GM12864 (cell line): ENCODE data around the gene WBP2.

Experiments used
- DNase-seq: peaks from one replicate; pipeline ENCODE4 v3.0.0-alpha.2; 2011; ENCODE audit warnings: low read depth
- H3K4me3 ChIP-seq: 2 replicates; pipeline ENCODE4 v1.5.1; 2011; ENCODE audit warnings: mild to moderate bottlenecking, low read depth, low read length, control low read depth
- TF ChIP-seq, protein P1 (sequence below): IDR thresholded peaks from 2 replicates; pipeline ENCODE4 v1.5.1; 2011; ENCODE audit warnings: low read depth, mild to moderate bottlenecking, moderate library complexity, low read length, control low read depth, inconsistent platforms; ENCODE audit errors: missing control alignments

Gene WBP2

DNA sequence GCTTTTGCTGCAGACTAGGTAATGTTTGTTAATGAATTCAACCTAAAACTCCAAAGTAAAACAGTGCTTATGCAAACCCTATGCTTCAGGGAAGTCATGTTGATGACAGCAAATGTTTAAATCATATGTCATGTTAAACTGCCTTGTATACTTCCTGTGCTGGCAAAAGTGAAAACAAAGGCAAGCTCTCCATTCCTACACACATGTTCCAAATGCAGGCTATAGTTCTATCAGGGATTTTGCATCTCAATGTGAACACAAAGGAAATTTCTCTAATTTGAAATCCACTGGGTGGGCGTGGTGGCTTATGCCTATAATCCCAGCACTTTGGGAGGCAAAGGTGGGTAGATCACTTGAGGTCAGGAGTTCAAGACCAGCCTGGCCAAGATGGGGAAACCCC, 51.3 kb downstream of the WBP2 start:
- DNase-seq = no peak
- TF ChIP-seq, protein P1, sequence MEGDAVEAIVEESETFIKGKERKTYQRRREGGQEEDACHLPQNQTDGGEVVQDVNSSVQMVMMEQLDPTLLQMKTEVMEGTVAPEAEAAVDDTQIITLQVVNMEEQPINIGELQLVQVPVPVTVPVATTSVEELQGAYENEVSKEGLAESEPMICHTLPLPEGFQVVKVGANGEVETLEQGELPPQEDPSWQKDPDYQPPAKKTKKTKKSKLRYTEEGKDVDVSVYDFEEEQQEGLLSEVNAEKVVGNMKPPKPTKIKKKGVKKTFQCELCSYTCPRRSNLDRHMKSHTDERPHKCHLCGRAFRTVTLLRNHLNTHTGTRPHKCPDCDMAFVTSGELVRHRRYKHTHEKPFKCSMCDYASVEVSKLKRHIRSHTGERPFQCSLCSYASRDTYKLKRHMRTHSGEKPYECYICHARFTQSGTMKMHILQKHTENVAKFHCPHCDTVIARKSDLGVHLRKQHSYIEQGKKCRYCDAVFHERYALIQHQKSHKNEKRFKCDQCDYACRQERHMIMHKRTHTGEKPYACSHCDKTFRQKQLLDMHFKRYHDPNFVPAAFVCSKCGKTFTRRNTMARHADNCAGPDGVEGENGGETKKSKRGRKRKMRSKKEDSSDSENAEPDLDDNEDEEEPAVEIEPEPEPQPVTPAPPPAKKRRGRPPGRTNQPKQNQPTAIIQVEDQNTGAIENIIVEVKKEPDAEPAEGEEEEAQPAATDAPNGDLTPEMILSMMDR = no peak
- H3K4me3 ChIP-seq = no peak overlapping the region

DNA sequence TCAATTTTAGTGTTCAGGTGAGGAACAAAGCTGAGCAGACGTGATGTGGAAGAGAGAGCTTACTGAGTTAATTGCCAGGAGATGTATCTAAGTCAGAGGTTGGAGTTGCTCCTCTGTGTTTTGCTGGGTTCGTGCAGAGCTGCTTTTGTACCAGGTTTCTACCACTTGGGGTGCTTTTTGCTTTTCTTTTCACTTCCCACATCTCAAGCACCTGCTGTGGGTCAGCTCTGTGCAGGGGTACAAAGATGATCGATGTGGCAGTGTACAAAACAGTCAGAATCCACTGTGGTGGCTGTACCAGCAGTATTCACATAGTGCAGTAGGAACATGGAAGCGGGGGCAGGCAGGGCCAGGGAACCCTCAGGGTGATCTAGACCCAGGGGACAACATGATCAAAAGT, 55.7 kb downstream of the WBP2 start:
- H3K4me3 ChIP-seq = no peak overlapping the region
- TF ChIP-seq, protein P1 = no peak
- DNase-seq = no peak

DNA sequence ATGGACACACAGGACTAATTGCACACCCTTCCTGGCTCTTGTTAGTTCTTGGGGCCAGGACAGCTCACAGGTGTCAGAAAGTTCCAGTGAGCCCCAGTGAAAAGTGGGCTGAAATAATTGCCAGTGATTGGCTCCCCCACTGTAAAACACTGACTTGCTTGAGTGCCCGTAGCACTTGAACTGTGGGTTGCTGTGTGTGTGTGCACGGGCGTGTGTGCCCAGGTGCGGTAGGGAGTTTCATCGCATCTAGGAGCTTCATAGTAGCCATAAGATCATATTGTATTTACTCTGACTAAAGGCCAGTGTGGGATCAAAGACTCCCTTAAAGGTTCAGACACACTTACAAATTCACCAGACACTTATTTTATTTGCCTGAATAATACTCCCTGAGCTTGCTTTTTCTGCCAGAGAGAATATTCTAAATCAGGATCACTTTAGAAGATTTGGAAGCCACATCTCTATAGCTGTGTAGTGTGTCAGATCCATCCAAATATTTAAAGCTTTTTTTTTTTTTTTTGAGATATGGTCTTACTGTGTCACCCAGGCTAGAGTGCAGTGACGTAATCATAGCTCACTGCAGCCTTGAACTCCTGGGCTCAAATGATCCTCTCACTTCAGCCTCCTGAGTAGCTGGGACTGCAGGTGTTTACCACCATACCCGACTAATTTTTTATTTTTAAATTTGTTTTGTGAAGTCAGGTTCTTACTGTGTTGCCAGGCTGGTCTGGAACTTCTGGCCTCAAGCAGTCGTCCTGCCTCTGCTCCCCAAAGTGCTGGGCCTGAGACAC, 59.1 kb downstream of the WBP2 start:
- DNase-seq = no peak
- TF ChIP-seq, protein P1 = no peak

More for the DNA sequence above, 59.1 kb downstream of the WBP2 start:
- H3K4me3 ChIP-seq = no peak overlapping the region
